GM12878 (cell line): ENCODE results near the gene RPS6KL1. TPM values are rescaled to one million over a fixed set of nuclear protein-coding genes. Genes with fewer than 3 reads are reported as not detected.

Experiments used
- ATAC-seq: fragments of 200-7000 bp; cut with Tn5 transposase; 3 replicates; pipeline ENCODE4 v1.9.1; 2020; ENCODE audit warnings: mild to moderate bottlenecking, moderate library complexity
- BruUV-seq: library from RNA; stranded (reverse); fragments of 400-500 nt; replicated peaks from 2 replicates; lab custom pipeline; 2021; lab: Mats Ljungman, UMichigan
- CTCF ChIA-PET: fragments of 300-600 bp; sonication (Branson Sonifier 250); formaldehyde crosslinking; extraction: SDS; loops from one replicate; lab custom pipeline; 2021; ENCODE audit warnings: inconsistent platforms; lab: Yijun Ruan, JAX
- POLR2A ChIA-PET: fragments of 350-600 bp; formaldehyde crosslinking; extraction: SDS; loops from one replicate; lab custom pipeline; 2021; ENCODE audit warnings: inconsistent platforms; lab: Charles Lee
- RAD21 ChIA-PET: fragments of 300-600 bp; sonication (Branson Sonifier 250); formaldehyde crosslinking; loops from one replicate; lab custom pipeline; 2023; ENCODE audit warnings: antibody characterized with exemption; ENCODE audit not compliant: unreplicated experiment; lab: Charles Lee
- SMC1A ChIA-PET: fragments of 300-600 bp; sonication (Branson Sonifier 250); formaldehyde crosslinking; loops from one replicate; lab custom pipeline; 2023; ENCODE audit not compliant: unreplicated experiment, uncharacterized antibody; lab: Charles Lee
- DNase-seq: peaks from one replicate; pipeline ENCODE4 v3.0.0-alpha.2; 2011; ENCODE audit warnings: low read depth, low spot score
- FAIRE-seq: peaks from 3 replicates; lab custom pipeline; 2011; peaks lifted over from hg19 to GRCh38; lab: Jason Lieb, UNC
- H2AFZ ChIP-seq: 2 replicates; pipeline ENCODE4 v1.6.0; 2011; ENCODE audit warnings: low read depth, low read length, control low read depth; ENCODE audit not compliant: control insufficient read depth
- H3K27ac ChIP-seq: 2 replicates; pipeline ENCODE4 v1.5.1; 2011; ENCODE audit warnings: control low read depth; ENCODE audit not compliant: control insufficient read depth, insufficient read depth
- H3K27me3 ChIP-seq, 2 experiments: replicated peaks in 1 of 2; 2 replicates each; pipeline versions ENCODE4 v1.6.0 to v1.6.1; 2011; ENCODE audit warnings: low read length in 1 of 2; ENCODE audit not compliant: control insufficient read depth in 2 of 2, insufficient read depth in 2 of 2
- H3K36me3 ChIP-seq, 2 experiments: 2 replicates each; pipeline ENCODE4 v1.5.1; 2011; ENCODE audit warnings: low read length in 1 of 2; ENCODE audit not compliant: control insufficient read depth in 2 of 2, insufficient read depth in 2 of 2
- H3K4me1 ChIP-seq: 2 replicates; pipeline ENCODE4 v1.6.1; 2011; ENCODE audit warnings: mild to moderate bottlenecking, low read length, moderate library complexity, mixed read lengths; ENCODE audit not compliant: control insufficient read depth, insufficient read depth
- H3K4me2 ChIP-seq: 2 replicates; pipeline ENCODE4 v1.6.0; 2011; ENCODE audit warnings: control low read depth; ENCODE audit not compliant: control insufficient read depth, insufficient read depth
- H3K4me3 ChIP-seq: fragments of 200-600 bp; sonication (generic); 2 replicates; pipeline ENCODE4 v1.5.1; 2016
- H3K79me2 ChIP-seq: 2 replicates; pipeline ENCODE4 v1.6.0; 2011; ENCODE audit warnings: low read length; ENCODE audit not compliant: control insufficient read depth, insufficient read depth
- H3K9ac ChIP-seq: 2 replicates; pipeline ENCODE4 v1.8.0; 2011; ENCODE audit warnings: low read length, control low read depth, mixed read lengths; ENCODE audit not compliant: control insufficient read depth, insufficient read depth
- H3K9me3 ChIP-seq: replicated peaks from 3 replicates; pipeline ENCODE4 v1.5.1; 2011; ENCODE audit warnings: mild to moderate bottlenecking, low read length; ENCODE audit not compliant: control insufficient read depth, insufficient read depth
- H4K20me1 ChIP-seq: 2 replicates; pipeline ENCODE4 v1.6.0; 2011; ENCODE audit not compliant: control insufficient read depth, insufficient read depth
- ATF7 ChIP-seq: fragments of 450-650 bp; IDR thresholded peaks from 2 replicates; pipeline ENCODE4 v1.6.1; 2016; ENCODE audit warnings: low read depth, mild to moderate bottlenecking
- MEF2A ChIP-seq: IDR thresholded peaks from 2 replicates; pipeline ENCODE4 v1.6.1; 2011; ENCODE audit warnings: low read depth, mild to moderate bottlenecking, low read length, moderate library complexity; ENCODE audit not compliant: insufficient read depth
- MYC ChIP-seq: IDR thresholded peaks from 2 replicates; pipeline ENCODE4 v1.6.1; 2011; ENCODE audit warnings: mild to moderate bottlenecking, low read length, moderate library complexity, inconsistent platforms; ENCODE audit not compliant: insufficient read depth, insufficient replicate concordance, insufficient read length, severe bottlenecking
- NBN ChIP-seq: fragments of 450-650 bp; IDR thresholded peaks from 2 replicates; pipeline ENCODE4 v1.6.1; 2016
- NRF1 ChIP-seq: conservative IDR thresholded peaks from 2 replicates; pipeline ENCODE4 v1.6.1; 2011; ENCODE audit warnings: mild to moderate bottlenecking, low read depth, low read length, improper control_type of control experiment
- RAD51 ChIP-seq: fragments of 450-650 bp; IDR thresholded peaks from 2 replicates; pipeline ENCODE4 v1.6.1; 2016; ENCODE audit warnings: moderate library complexity, mild to moderate bottlenecking, inconsistent platforms
- SREBF1 ChIP-seq: IDR thresholded peaks from 2 replicates; pipeline ENCODE4 v1.6.1; 2012; ENCODE audit warnings: mild to moderate bottlenecking, low read length
- WGBS: methylation state at CpG from one replicate; pipeline ENCODE4 v1.1.6; 2016; ENCODE audit warnings: low lambda C conversion rate; ENCODE audit not compliant: insufficient replicate concordance, insufficient coverage; ENCODE audit errors: missing lambda C conversion rate; 5-methylcytosine and 5-hydroxymethylcytosine counted together
- in situ Hi-C: fragments of 300-500 bp; cut with MboI; formaldehyde crosslinking; loops from 9 replicates; pipeline ENCODE4 v1.14.3; 2018; ENCODE audit warnings: mixed read lengths
- intact Hi-C: fragments of 100-400 bp; cut with micrococcal nuclease; formaldehyde crosslinking; loops from one replicate; pipeline ENCODE4 v1.14.2; 2022; ENCODE audit not compliant: unreplicated experiment
- polyA plus RNA-seq, 11 experiments: library from polyadenylated mRNA; depleted of rRNA in 4 of 11; unstranded in 6 of 11; stranded (reverse) in 5 of 11; fragments of >200 nt; fragmentation: Nextera tagmentation in 4 of 11; fragmentation: Illumina TruSeq in 1 of 11; extraction: Ambion mirVana in 4 of 11; extraction: Trizol in 1 of 11; gene quantifications; 1 replicate in 1 of 11; 2 replicates in 10 of 11; pipeline versions ENCODE4 v1.2.1 to v1.2.3, GENCODE V29; 2011 to 2016; ENCODE audit warnings: inconsistent platforms in 2 of 11, missing spikeins in 2 of 11, low read depth in 1 of 11
- total RNA-seq, 4 experiments: library from RNA; depleted of rRNA in 3 of 4; stranded (reverse); fragments of >200 nt in 3 of 4; fragmentation: Illumina TruSeq in 1 of 4; extraction: Trizol in 1 of 4; gene quantifications; 2 replicates each; pipeline versions ENCODE4 v1.2.1 to v1.2.3, GENCODE V29; 2013 to 2021
- TF ChIP-seq, protein P1 (sequence below), 3 experiments: IDR thresholded peaks in 2 of 3; conservative IDR thresholded peaks in 1 of 3; 2 replicates each; pipeline ENCODE4 v1.5.1; 2011; ENCODE audit warnings: low read depth in 3 of 3, low read length in 3 of 3, mild to moderate bottlenecking in 3 of 3, control low read depth in 2 of 3, moderate library complexity in 2 of 3, inconsistent platforms in 1 of 3, mixed read lengths in 1 of 3; ENCODE audit not compliant: control insufficient read depth in 2 of 3, insufficient read depth in 1 of 3; ENCODE audit errors: extremely low read depth in 1 of 3
- TF ChIP-seq, protein P2 (sequence below): IDR thresholded peaks from 2 replicates; pipeline ENCODE4 v1.6.1; 2012; ENCODE audit warnings: low read length, inconsistent platforms

Gene RPS6KL1
- total and polyA plus RNA-seq, 10 of the 15 experiments (the other 5 are each of a cell fraction or from before 2014, with no cell fraction given), result 0.04 to 4.2 (median 2.0) TPM

DNA sequence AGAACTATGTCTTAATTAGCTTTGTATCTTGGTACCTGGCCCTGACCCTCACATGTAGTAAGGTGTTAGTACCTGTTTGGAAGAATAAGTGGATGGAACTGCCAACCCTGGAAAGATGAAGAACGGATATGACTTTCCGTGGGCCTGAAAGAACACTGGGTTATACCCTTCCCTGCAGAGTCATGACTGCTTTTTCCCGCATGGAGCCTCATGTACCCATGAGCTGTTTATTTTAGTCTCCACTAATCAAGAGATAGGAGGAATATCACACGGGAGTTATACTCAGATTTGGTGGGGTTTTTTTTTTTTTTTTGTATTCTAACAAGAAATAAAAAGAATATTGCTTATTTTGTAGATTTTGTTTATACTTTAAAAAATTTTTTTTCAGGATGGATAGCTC, 25.4 kb downstream of the RPS6KL1 start:
- TF ChIP-seq NBN (no peak), SREBF1 (no peak), ATF7 (no peak), MYC (no peak), RAD51 (no peak), MEF2A (no peak), NRF1 (no peak)
- TF ChIP-seq, protein P1, sequence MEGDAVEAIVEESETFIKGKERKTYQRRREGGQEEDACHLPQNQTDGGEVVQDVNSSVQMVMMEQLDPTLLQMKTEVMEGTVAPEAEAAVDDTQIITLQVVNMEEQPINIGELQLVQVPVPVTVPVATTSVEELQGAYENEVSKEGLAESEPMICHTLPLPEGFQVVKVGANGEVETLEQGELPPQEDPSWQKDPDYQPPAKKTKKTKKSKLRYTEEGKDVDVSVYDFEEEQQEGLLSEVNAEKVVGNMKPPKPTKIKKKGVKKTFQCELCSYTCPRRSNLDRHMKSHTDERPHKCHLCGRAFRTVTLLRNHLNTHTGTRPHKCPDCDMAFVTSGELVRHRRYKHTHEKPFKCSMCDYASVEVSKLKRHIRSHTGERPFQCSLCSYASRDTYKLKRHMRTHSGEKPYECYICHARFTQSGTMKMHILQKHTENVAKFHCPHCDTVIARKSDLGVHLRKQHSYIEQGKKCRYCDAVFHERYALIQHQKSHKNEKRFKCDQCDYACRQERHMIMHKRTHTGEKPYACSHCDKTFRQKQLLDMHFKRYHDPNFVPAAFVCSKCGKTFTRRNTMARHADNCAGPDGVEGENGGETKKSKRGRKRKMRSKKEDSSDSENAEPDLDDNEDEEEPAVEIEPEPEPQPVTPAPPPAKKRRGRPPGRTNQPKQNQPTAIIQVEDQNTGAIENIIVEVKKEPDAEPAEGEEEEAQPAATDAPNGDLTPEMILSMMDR (IDR thresholded peaks at IDR 0.05 in 2 of 3, conservative IDR thresholded peaks at IDR 0.05 in 1 of 3; ENCODE audit: control insufficient read depth in 2 of 3, extremely low read depth in 1 of 3, insufficient read depth in 1 of 3, low read depth in 3 of 3, low read length in 3 of 3), result no peak
- TF ChIP-seq, protein P2, sequence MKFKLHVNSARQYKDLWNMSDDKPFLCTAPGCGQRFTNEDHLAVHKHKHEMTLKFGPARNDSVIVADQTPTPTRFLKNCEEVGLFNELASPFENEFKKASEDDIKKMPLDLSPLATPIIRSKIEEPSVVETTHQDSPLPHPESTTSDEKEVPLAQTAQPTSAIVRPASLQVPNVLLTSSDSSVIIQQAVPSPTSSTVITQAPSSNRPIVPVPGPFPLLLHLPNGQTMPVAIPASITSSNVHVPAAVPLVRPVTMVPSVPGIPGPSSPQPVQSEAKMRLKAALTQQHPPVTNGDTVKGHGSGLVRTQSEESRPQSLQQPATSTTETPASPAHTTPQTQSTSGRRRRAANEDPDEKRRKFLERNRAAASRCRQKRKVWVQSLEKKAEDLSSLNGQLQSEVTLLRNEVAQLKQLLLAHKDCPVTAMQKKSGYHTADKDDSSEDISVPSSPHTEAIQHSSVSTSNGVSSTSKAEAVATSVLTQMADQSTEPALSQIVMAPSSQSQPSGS, result no peak

More for the DNA sequence above, 25.4 kb downstream of the RPS6KL1 start:
- ChIA-PET POLR2A (interaction anchor here (0.6 to 0.7 kb wide), 4 partner anchors 15 to 552 kb away, joined by 3 to 7 read pairs (median 4); no protein-coding TSS in a partner anchor), RAD21 (interaction anchor here (0.6 to 1.1 kb wide), 3 partner anchors 11 to 528 kb away, joined by 3 to 4 read pairs (median 4); no protein-coding TSS in a partner anchor), SMC1A (interaction anchor here (0.7 to 1.0 kb wide), 2 partner anchors 20 to 38 kb away, joined by 3 to 4 read pairs; no protein-coding TSS in a partner anchor), CTCF (interaction anchor here (0.5 to 26.0 kb wide), 5 partner anchors 8 to 227 kb away, joined by 3 to 552 read pairs (median 4); no protein-coding TSS in a partner anchor)
- Histone ChIP-seq H4K20me1 (no peaks in the 10 kb centered on the region), H3K4me2 (no peak overlapping the region), H3K9me3 (no peaks in the 10 kb centered on the region), H3K79me2 (no peaks in the 10 kb centered on the region), H3K36me3 (peaks cover 37 to 64% of the 10 kb centered on the region in 2 experiments), H3K4me1 (peaks cover 23% of the 10 kb centered on the region), H2AFZ (no peak overlapping the region), H3K4me3 (no peak overlapping the region), H3K27ac (no peak overlapping the region), H3K27me3 (no peaks in the 10 kb centered on the region), H3K9ac (no peak overlapping the region)
- BruUV-seq, result no TSS peak
- 99% methylated on average over 4 of the region's 4 CpGs for WGBS
- in situ Hi-C loops, result no loop called here
- ATAC-seq (no peak), FAIRE-seq (no peak), DNase-seq (no peak)
- intact Hi-C loops, result no loop called here
